CD4-positive, alpha-beta T cell treated with Interleukin-17A for 4 hours (primary cell): ENCODE data around the gene TMED9.
"Not testable (repeated sequence)": the region's sequence is repeated elsewhere in the genome, so short reads cannot be mapped to it uniquely, and the experiment has no call there.

Experiments
- DNase-seq: peaks from one replicate; pipeline ENCODE4 v3.0.0-alpha.2; 2020; ENCODE audit warnings: mixed read lengths

Gene TMED9

GRCh38 chr5:177592010-177592834, at the start of gene TMED9:
Gene TMED9 (plus strand): TSS chr5:177592203. CDS start chr5:177592215, 12 bp downstream.
- peak; percentile 91 for DNase-seq

GRCh38 chr5:177542816-177543465, 49.1 kb upstream of the TMED9 start:
- no peak for DNase-seq

GRCh38 chr5:177545487-177546257, 46.3 kb upstream of the TMED9 start:
- DNase-seq, result no peak

- DNase-seq, result no peak
Measured at GRCh38 chr5:177546258-177546741, 45.7 kb upstream of the TMED9 start.

GRCh38 chr5:177547736-177548135, 44.3 kb upstream of the TMED9 start:
- no peak for DNase-seq

GRCh38 chr5:177548495-177548894, 43.5 kb upstream of the TMED9 start:
- DNase-seq, result no peak

- no peak for DNase-seq
Measured at GRCh38 chr5:177550122-177550521, 41.9 kb upstream of the TMED9 start.

GRCh38 chr5:177552839-177553455, 39.1 kb upstream of the TMED9 start:
- DNase-seq, result no peak

GRCh38 chr5:177553671-177554429, 38.2 kb upstream of the TMED9 start:
- peak; percentile 56 for DNase-seq

- DNase-seq, result peak; percentile 97
Measured at GRCh38 chr5:177554474-177555111, 37.4 kb upstream of the TMED9 start, which contains the start of gene FAM193B. Gene FAM193B (minus strand): TSS chr5:177554563. CDS start chr5:177554458, 105 bp downstream.

GRCh38 chr5:177555228-177555627, 36.8 kb upstream of the TMED9 start:
- DNase-seq, result no peak

- DNase-seq, result no peak
Measured at GRCh38 chr5:177555665-177556064, 36.3 kb upstream of the TMED9 start.

GRCh38 chr5:177557041-177557647, 34.9 kb upstream of the TMED9 start:
- DNase-seq, result peak; percentile 13

- no peak for DNase-seq
Measured at GRCh38 chr5:177557796-177558195, 34.2 kb upstream of the TMED9 start.

- not testable (repeated sequence) for DNase-seq
Measured at GRCh38 chr5:177559446-177559941, 32.5 kb upstream of the TMED9 start.

GRCh38 chr5:177565046-177565445, 27.0 kb upstream of the TMED9 start:
- no peak for DNase-seq

GRCh38 chr5:177568326-177568725, 23.7 kb upstream of the TMED9 start:
- DNase-seq, result no peak

- no peak for DNase-seq
Measured at GRCh38 chr5:177569894-177570293, 22.1 kb upstream of the TMED9 start.

GRCh38 chr5:177575488-177575887, 16.5 kb upstream of the TMED9 start:
- DNase-seq, result no peak

- DNase-seq, result no peak
Measured at GRCh38 chr5:177576169-177576568, 15.8 kb upstream of the TMED9 start.

GRCh38 chr5:177578316-177578715, 13.7 kb upstream of the TMED9 start:
- DNase-seq, result no peak
